ENCODE data around the gene HOXB3. TPM values are rescaled to one million over a fixed set of nuclear protein-coding genes. Genes with fewer than 3 reads are reported as not detected.

The HOXB3 gene
- total and polyA plus RNA-seq, 2 of the 4 experiments (the other 2 are of a cell fraction): 6.3 to 59.6 TPM

GRCh38 chr17:48546137-48546923, 43.7 kb downstream of the HOXB3 start:
- H3K4me2 ChIP-seq (ENCODE audit: low read depth, low read length): peak overlapping the region; percentile 84
- intact Hi-C loops (cut with micrococcal nuclease): no loop called here

More at GRCh38 chr17:48546137-48546923, 43.7 kb downstream of the HOXB3 start:
- peak overlapping the region; percentile 85 for H3K56ac ChIP-seq (ENCODE audit: extremely low read depth, insufficient read depth, low read length)
- POLR2A ChIA-PET (ENCODE audit: unreplicated experiment): interaction anchor here (0.7 to 1.7 kb wide), 5 partner anchors 9 to 42 kb away, joined by 4 read pairs; partner anchors contain the start of gene HOXB4
- peak overlapping the region; percentile 98 for H3K14ac ChIP-seq (replicated peaks; ENCODE audit: low read depth, low read length)
- H3K27me3 ChIP-seq (ENCODE audit: control insufficient read depth, insufficient read depth, low read length): no peaks in the 10 kb centered on the region
- peak overlapping the region; percentile 98 for H3K27ac ChIP-seq (ENCODE audit: insufficient read depth, low read length)
- CTCF ChIA-PET: interaction anchor here (1.1 kb wide), 1 partner anchor 42 kb away, joined by 3 read pairs; no protein-coding TSS in a partner anchor
- H4K91ac ChIP-seq (ENCODE audit: insufficient read depth, low read depth, low read length): peak overlapping the region; percentile 94
- H2BK120ac ChIP-seq (ENCODE audit: low read depth, low read length): peak overlapping the region; percentile 81
- peak overlapping the region; percentile 94 for H3K9ac ChIP-seq (ENCODE audit: low read depth, low read length)
- peak overlapping the region; percentile 28 for H2AFZ ChIP-seq (replicated peaks; ENCODE audit: low read length, poor library complexity)
- peak overlapping the region; percentile 100 for H3K23ac ChIP-seq (ENCODE audit: low read depth, low read length)
- no peak for TF ChIP-seq MAFK (IDR thresholded peaks at IDR 0.05; ENCODE audit: low read depth, low read length)
- no peak for TF ChIP-seq MXI1 (IDR thresholded peaks at IDR 0.05; ENCODE audit: borderline replicate concordance, low read depth, low read length)
- TF ChIP-seq FOS (IDR thresholded peaks at IDR 0.05; ENCODE audit: low read depth, low read length): no peak
- TF ChIP-seq RAD21 (IDR thresholded peaks at IDR 0.05; ENCODE audit: low read length): no peak
- no peak for TF ChIP-seq SMC3 (IDR thresholded peaks at IDR 0.05; ENCODE audit: low read depth, low read length)
- no peak for TF ChIP-seq NFE2L2 (IDR thresholded peaks at IDR 0.05; ENCODE audit: low read depth, low read length)
- TF ChIP-seq MAZ (IDR thresholded peaks at IDR 0.05; ENCODE audit: borderline replicate concordance, low read depth, low read length): no peak; the same call in 1 of the 2 replicates
- TF ChIP-seq RFX5 (IDR thresholded peaks at IDR 0.05; ENCODE audit: low read depth, low read length): no peak
- no peak for TF ChIP-seq USF2 (IDR thresholded peaks at IDR 0.05; ENCODE audit: low read depth, low read length)
- H4K8ac ChIP-seq (ENCODE audit: low read depth in 2 of 2, low read length in 2 of 2): peak overlapping the region; percentile 80; a peak in 3 of 4 replicates
- DNase-seq (peak; percentile 52), ATAC-seq (ENCODE audit: low read depth) (no peak)
- peak overlapping the region; percentile 98 for H3K4ac ChIP-seq (ENCODE audit: low read depth, low read length)
- peak overlapping the region; percentile 6; the same call in 1 of the 2 replicates for H3K4me3 ChIP-seq (ENCODE audit: insufficient read depth, low read depth, low read length)
- peak overlapping the region; percentile 31 for H4K5ac ChIP-seq (ENCODE audit: low read depth, low read length)
- dilution Hi-C loops (cut with HindIII; ENCODE audit: low sequenced_read_pairs, unreplicated experiment): no loop called here
- 11% methylated on average over 1 of the region's 10 CpGs; no CpG with 5 or more reads in 1 of the 2 experiments for WGBS, 2 experiments (ENCODE audit: extremely low coverage in 2 of 2, insufficient read length in 1 of 2)
- peaks cover 30% of the 10 kb centered on the region for H3K36me3 ChIP-seq (ENCODE audit: control insufficient read depth, insufficient read depth, low read length)
- in situ Hi-C loops (cut with MboI; ENCODE audit: low sequenced_read_pairs): loop anchor here (10.0 kb wide), 1 partner anchor 192 kb away; no protein-coding TSS in a partner anchor
- peak overlapping the region; percentile 70 for H2BK20ac ChIP-seq (ENCODE audit: low read depth, low read length)
- H2AK5ac ChIP-seq (ENCODE audit: low read depth, low read length): peak overlapping the region; percentile 75
- H3K9me1 ChIP-seq (ENCODE audit: insufficient read depth, low read length): peaks cover 3% of the 10 kb centered on the region; the same call in 1 of the 2 replicates
- H2BK15ac ChIP-seq (ENCODE audit: low read depth, low read length): peak overlapping the region; percentile 54; the same call in 2 of the 3 replicates
- no peaks in the 10 kb centered on the region for H4K20me1 ChIP-seq (ENCODE audit: insufficient read depth, low read length)
- peaks cover 31% of the 10 kb centered on the region for H3K4me1 ChIP-seq (ENCODE audit: control insufficient read depth, insufficient read depth, low read length)
- H2BK5ac ChIP-seq (ENCODE audit: low read depth, low read length, poor library complexity, severe bottlenecking): peak overlapping the region; percentile 96
- no TSS peak for BruUV-seq (replicated peaks)
- peaks cover 4 to 25% of the 10 kb centered on the region in 2 experiments; a peak in 2 of 4 replicates for H3K79me1 ChIP-seq (ENCODE audit: low read depth in 1 of 2, low read length in 2 of 2)
- no peaks in the 10 kb centered on the region for H3K9me3 ChIP-seq (ENCODE audit: control insufficient read depth, insufficient read depth, low read length)
- H2AK9ac ChIP-seq (replicated peaks; ENCODE audit: low read depth, low read length, poor library complexity): peak overlapping the region; percentile 63
- H3K18ac ChIP-seq (ENCODE audit: low read depth, low read length): peak overlapping the region; percentile 95
